Measurements from ENCODE around the gene MBOAT1. TPM values are rescaled to one million over a fixed set of nuclear protein-coding genes. Genes with fewer than 3 reads are reported as not detected.

Gene MBOAT1
- total RNA-seq, 1 donor from 2014 or later = 16.3 TPM

GRCh38 chr6:20124545-20124944 is 87.7 kb downstream of the MBOAT1 start:
- H3K36me3 ChIP-seq (ENCODE audit: control insufficient read depth, insufficient read depth, low read length) = peaks cover 1% of the 10 kb centered on the region
- FAIRE-seq (no peak), DNase-seq (ENCODE audit: low read depth) (no peak)
- no peaks in the 10 kb centered on the region for H3K27me3 ChIP-seq (ENCODE audit: control insufficient read depth, insufficient read depth, low read length)
- H3K4me3 ChIP-seq (ENCODE audit: low read depth, low read length) = no peak overlapping the region
- no peak for TF ChIP-seq CTCF (IDR thresholded peaks at IDR 0.05; ENCODE audit: insufficient read depth, low read length, severe bottlenecking)

GRCh38 chr6:20119485-20119884 is 92.8 kb downstream of the MBOAT1 start:
- Histone ChIP-seq H3K4me3 (ENCODE audit: low read depth, low read length) (no peak overlapping the region), H3K36me3 (ENCODE audit: control insufficient read depth, insufficient read depth, low read length) (no peaks in the 10 kb centered on the region), H3K27me3 (ENCODE audit: control insufficient read depth, insufficient read depth, low read length) (no peaks in the 10 kb centered on the region)
- DNase-seq (ENCODE audit: low read depth) (no peak), FAIRE-seq (no peak)
- TF ChIP-seq CTCF (IDR thresholded peaks at IDR 0.05; ENCODE audit: insufficient read depth, low read length, severe bottlenecking) = no peak

- FAIRE-seq (no peak), DNase-seq (ENCODE audit: low read depth) (no peak)
- Histone ChIP-seq H3K27me3 (ENCODE audit: control insufficient read depth, insufficient read depth, low read length) (no peaks in the 10 kb centered on the region), H3K36me3 (ENCODE audit: control insufficient read depth, insufficient read depth, low read length) (no peaks in the 10 kb centered on the region), H3K4me3 (ENCODE audit: low read depth, low read length) (no peak overlapping the region)
- no peak for TF ChIP-seq CTCF (IDR thresholded peaks at IDR 0.05; ENCODE audit: insufficient read depth, low read length, severe bottlenecking)
These were observed 93.4 kb downstream of the MBOAT1 start for GRCh38 chr6:20118892-20119291.

- TF ChIP-seq CTCF (IDR thresholded peaks at IDR 0.05; ENCODE audit: insufficient read depth, low read length, severe bottlenecking) = no peak
- FAIRE-seq (no peak), DNase-seq (ENCODE audit: low read depth) (peak; percentile 74)
- Histone ChIP-seq H3K36me3 (ENCODE audit: control insufficient read depth, insufficient read depth, low read length) (no peaks in the 10 kb centered on the region), H3K27me3 (ENCODE audit: control insufficient read depth, insufficient read depth, low read length) (no peaks in the 10 kb centered on the region), H3K4me3 (ENCODE audit: low read depth, low read length) (no peak overlapping the region)
These were observed 94.8 kb downstream of the MBOAT1 start for GRCh38 chr6:20117474-20117873.

GRCh38 chr6:20116792-20117191 is 95.5 kb downstream of the MBOAT1 start:
- no peak overlapping the region for H3K4me3 ChIP-seq (ENCODE audit: low read depth, low read length)
- DNase-seq (ENCODE audit: low read depth) = no peak
- no peak for TF ChIP-seq CTCF (IDR thresholded peaks at IDR 0.05; ENCODE audit: insufficient read depth, low read length, severe bottlenecking)
- no peak for FAIRE-seq
- no peaks in the 10 kb centered on the region for H3K36me3 ChIP-seq (ENCODE audit: control insufficient read depth, insufficient read depth, low read length)
- no peaks in the 10 kb centered on the region for H3K27me3 ChIP-seq (ENCODE audit: control insufficient read depth, insufficient read depth, low read length)

- no peak for TF ChIP-seq CTCF (IDR thresholded peaks at IDR 0.05; ENCODE audit: insufficient read depth, low read length, severe bottlenecking)
- H3K27me3 ChIP-seq (ENCODE audit: control insufficient read depth, insufficient read depth, low read length) = no peaks in the 10 kb centered on the region
- DNase-seq (ENCODE audit: low read depth) (no peak), FAIRE-seq (no peak)
- no peak overlapping the region for H3K4me3 ChIP-seq (ENCODE audit: low read depth, low read length)
- no peaks in the 10 kb centered on the region for H3K36me3 ChIP-seq (ENCODE audit: control insufficient read depth, insufficient read depth, low read length)
These were observed 96.9 kb downstream of the MBOAT1 start for GRCh38 chr6:20115246-20115980.
